Mesodermal cell (in vitro differentiated cells): ENCODE data around the gene TRIM42.

Source experiments
- H3K27ac ChIP-seq: 2 replicates; pipeline ENCODE4 v1.7.0; 2013; ENCODE audit warnings: mild to moderate bottlenecking, low read depth, low read length, moderate library complexity; ENCODE audit not compliant: severe bottlenecking
- H3K36me3 ChIP-seq: 2 replicates; pipeline ENCODE4 v1.7.1; 2013; ENCODE audit warnings: mild to moderate bottlenecking, low read length, moderate library complexity; ENCODE audit not compliant: control insufficient read depth, insufficient read depth
- H3K4me1 ChIP-seq: one replicate; pipeline ENCODE4 v1.7.1; 2013; ENCODE audit warnings: mild to moderate bottlenecking, low read length; ENCODE audit not compliant: insufficient read depth, control insufficient read depth, poor library complexity, severe bottlenecking
- H3K4me3 ChIP-seq: 2 replicates; pipeline ENCODE4 v1.7.0; 2013; ENCODE audit warnings: low read length, control low read depth, mild to moderate bottlenecking; ENCODE audit not compliant: insufficient read depth, poor library complexity, severe bottlenecking; ENCODE audit errors: extremely low read depth
- H3K9me3 ChIP-seq: 2 replicates; pipeline ENCODE4 v1.7.1; 2013; ENCODE audit warnings: mild to moderate bottlenecking, low read length, moderate library complexity; ENCODE audit not compliant: control insufficient read depth
- WGBS, 2 experiments: methylation state at CpG; one replicate each; pipeline ENCODE4 v1.1.5; 2013; ENCODE audit warnings: missing lambda C conversion rate in 2 of 2; ENCODE audit not compliant: insufficient coverage in 2 of 2; 5-methylcytosine and 5-hydroxymethylcytosine counted together

Gene TRIM42

DNA sequence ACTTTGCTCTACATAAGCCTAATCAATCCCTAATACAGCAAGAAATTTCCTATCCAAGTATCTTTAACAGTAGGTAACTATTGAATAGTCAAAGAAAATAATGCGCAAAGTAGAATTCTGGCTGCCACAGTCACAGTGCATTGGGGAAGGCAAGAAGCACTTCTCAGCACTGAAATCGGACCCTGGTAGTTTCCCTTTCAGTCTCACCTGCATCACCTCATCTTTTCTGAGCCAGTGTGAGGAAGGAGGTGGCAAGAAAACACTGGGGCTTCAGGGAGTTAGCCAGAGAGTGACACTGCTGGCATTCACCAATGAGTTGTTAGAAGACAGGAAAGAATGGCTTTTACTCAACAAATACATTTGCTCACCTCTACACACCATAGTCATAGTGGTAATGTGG is 8.3 kb downstream of the TRIM42 start:
- Histone ChIP-seq H3K27ac (no peak overlapping the region), H3K4me3 (no peak overlapping the region), H3K9me3 (no peaks in the 10 kb centered on the region), H3K36me3 (no peaks in the 10 kb centered on the region), H3K4me1 (no peaks in the 10 kb centered on the region)
- 94 to 100% methylated on average over 1 to 2 of the region's 2 CpGs for WGBS, 2 experiments

DNA sequence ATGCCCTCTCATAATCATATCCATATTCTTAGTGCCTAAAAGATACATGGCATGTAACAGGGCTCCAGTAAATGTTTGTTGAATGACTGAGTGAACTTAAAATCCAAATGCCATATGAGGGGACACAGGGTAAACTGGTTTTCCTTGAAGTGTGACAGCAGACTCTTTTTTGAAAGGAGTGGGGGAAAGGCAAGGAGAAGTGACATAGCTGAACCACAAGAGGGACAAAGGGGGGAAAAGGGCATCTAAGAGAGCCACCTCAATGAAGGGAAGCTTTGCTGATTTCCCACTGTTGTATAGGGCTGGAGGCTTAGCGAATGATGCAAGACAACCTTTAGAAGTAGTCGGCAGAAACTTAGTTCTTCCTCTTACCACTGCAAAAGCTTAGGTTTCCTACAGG is 9.1 kb downstream of the TRIM42 start:
- H3K9me3 ChIP-seq: no peaks in the 10 kb centered on the region
- WGBS, 2 experiments: 86 to 92% methylated on average over 2 of the region's 2 CpGs
- H3K27ac ChIP-seq: no peak overlapping the region
- H3K4me3 ChIP-seq: no peak overlapping the region
- no peaks in the 10 kb centered on the region for H3K36me3 ChIP-seq
- H3K4me1 ChIP-seq: no peaks in the 10 kb centered on the region

DNA sequence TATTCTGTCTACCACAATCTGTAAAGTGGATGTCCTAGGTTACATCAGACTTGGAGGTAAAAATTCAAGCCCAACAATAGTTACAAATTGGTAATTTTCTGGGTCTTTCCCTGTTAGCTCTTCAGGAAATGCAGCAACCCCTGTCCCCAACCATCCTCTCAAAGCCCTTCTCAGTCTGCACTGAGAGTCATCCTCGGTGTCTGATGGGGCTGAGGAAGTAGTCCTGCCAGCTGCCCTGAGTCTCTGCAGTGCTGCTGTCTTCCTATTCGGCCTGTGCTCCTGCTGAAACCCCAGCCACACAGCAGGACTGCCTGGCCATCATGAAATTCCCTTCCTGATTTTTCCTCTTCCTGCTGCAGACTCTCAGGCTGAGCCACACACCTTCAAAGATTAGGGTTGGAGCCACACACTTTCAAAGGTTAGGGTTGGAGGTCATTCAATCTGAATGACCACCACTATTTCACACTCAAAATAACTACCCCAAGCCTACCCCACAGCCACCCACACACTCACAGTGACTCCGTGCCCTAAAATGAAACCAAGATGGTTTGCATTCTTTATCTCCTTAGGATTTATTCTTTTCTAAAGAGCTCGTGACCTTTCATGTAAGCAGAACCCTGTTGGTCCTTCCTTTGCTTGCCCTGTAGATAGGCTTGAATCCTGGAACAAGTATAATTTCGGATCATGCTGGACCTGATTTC is 17.6 kb downstream of the TRIM42 start:
- no peaks in the 10 kb centered on the region for H3K9me3 ChIP-seq
- 84 to 91% methylated on average over 4 to 5 of the region's 5 CpGs for WGBS, 2 experiments
- H3K4me3 ChIP-seq: no peak overlapping the region
- H3K36me3 ChIP-seq: no peaks in the 10 kb centered on the region
- H3K4me1 ChIP-seq: no peaks in the 10 kb centered on the region
- no peak overlapping the region for H3K27ac ChIP-seq

DNA sequence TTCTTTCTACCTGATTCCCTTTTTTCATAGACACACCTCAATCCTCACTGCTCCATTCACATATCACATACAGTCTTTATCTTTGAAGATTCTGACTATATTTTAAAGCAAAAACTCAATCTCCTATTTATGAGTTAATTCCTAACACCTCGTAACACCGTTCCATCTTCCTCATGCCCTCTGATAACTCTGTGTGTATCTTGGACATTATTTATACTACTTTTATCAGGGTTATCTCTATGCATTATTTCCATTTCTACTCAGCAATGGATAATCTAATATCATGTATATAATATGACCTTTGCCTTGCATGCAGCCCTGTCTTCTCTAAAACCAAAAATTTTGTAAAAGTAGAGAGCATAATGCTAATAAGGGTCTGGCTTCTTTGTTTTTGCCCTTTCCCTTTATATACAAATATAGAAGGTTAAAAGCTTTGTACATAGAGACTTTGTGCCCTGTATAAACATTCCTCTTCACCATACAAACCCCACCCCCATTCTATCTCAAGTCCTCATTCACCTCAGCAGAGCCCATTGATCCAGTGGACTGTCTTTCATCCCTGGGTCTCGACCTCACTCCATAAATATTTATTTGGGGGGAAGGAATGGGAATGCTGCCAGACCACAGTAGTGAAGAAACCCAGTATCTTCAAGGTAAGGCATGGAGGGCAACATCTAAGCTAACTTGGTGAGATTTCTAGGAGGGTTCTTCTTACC is 21.8 kb downstream of the TRIM42 start:
- Histone ChIP-seq H3K9me3 (no peaks in the 10 kb centered on the region), H3K36me3 (no peaks in the 10 kb centered on the region), H3K4me1 (no peaks in the 10 kb centered on the region), H3K27ac (no peak overlapping the region), H3K4me3 (no peak overlapping the region)
- whole genome bisulfite sequencing, 2 experiments: no CpG with 5 or more reads among the region's 3 CpGs

DNA sequence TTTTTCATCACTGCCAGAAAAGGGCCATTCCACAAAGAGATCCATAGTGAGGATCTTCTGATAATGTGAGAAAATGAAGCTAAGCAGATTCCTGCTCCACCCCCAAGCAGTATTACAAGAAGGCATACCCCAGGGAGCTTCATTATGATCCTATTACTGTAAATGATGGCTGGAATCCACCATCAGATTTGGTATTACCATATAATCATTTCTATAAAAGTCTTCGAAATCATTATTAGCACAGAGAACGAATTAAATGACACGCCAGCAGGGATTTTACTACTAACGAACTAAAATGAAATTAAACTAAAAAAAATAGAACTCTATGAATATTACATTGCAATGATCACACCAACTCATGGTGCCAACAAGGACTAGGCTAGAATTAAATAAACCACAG is 24.4 kb downstream of the TRIM42 start:
- no CpG with 5 or more reads among the region's 4 CpGs for WGBS, 2 experiments
- no peaks in the 10 kb centered on the region for H3K36me3 ChIP-seq
- H3K4me1 ChIP-seq: no peaks in the 10 kb centered on the region
- H3K9me3 ChIP-seq: peaks cover 14% of the 10 kb centered on the region
- no peak overlapping the region for H3K27ac ChIP-seq
- no peak overlapping the region for H3K4me3 ChIP-seq

DNA sequence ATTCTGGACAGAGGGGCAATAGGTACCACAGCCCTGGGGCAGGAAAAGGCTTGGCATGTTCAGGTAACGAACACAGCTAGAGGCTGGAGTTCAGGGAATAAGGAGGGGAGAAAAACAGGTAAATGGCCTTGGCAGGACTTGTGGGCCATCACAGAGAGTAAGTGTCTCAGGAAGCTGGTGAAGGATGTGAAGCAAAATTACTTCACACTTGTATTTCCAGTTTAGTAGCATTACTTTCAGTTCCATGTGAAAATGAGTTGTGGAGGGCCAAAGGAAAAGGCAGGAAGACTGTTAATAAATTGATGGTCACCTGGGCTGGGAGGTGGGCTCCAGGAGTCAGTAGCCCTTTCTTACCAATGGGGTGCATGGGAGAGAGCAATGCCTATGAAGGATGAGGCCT is 25.6 kb downstream of the TRIM42 start:
- H3K4me3 ChIP-seq: no peak overlapping the region
- WGBS, 2 experiments: 43% methylated on average over 1 of the region's 1 CpG; no CpG with 5 or more reads in 1 of the 2 experiments
- H3K4me1 ChIP-seq: no peaks in the 10 kb centered on the region
- peaks cover 14% of the 10 kb centered on the region for H3K9me3 ChIP-seq
- no peak overlapping the region for H3K27ac ChIP-seq
- H3K36me3 ChIP-seq: no peaks in the 10 kb centered on the region

DNA sequence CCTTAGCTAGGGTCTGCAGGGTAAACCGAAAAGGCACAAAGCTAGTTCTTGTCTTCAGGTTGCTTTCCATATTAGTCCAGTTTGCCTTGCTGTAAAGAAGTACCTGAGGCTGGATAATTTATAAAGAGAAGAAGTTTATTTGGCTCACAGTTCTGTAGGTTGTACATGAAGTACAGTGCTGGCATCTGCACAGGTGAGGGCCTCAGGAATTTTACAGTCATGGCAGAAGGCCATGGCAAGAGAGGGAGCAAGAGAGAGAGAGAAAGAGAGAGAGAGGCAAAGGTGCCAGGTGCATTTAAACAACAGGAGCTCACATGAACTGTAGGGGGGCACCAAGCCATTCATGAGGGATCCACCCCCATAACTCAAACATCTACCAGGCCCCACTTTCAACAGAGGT is 26.9 kb downstream of the TRIM42 start:
- WGBS, 2 experiments: 89 to 100% methylated on average over 1 of the region's 1 CpG
- H3K4me1 ChIP-seq: no peaks in the 10 kb centered on the region
- no peak overlapping the region for H3K27ac ChIP-seq
- H3K9me3 ChIP-seq: peaks cover 14% of the 10 kb centered on the region
- no peak overlapping the region for H3K4me3 ChIP-seq
- no peaks in the 10 kb centered on the region for H3K36me3 ChIP-seq

DNA sequence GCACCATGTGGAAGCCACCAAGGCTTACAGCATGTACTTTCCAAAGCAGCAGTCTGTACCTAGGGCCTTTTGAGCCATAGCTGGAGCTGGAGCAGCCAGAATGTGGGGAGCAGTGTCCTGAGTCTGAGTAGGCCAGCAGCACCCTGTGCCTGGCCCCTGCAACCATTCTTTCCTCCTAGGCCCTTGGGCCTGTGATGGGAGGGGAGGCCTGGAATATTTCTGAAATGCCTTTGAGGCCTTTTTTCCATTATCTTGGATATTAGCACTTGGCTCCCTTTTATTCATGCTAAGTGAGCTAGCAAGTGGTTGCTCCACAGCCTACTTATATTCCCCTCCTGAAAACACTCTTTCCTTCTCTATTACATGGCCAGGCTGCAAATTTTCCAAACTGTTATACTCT is 28.1 kb downstream of the TRIM42 start:
- Histone ChIP-seq H3K9me3 (peaks cover 14% of the 10 kb centered on the region), H3K4me1 (peaks cover 8% of the 10 kb centered on the region), H3K36me3 (no peaks in the 10 kb centered on the region), H3K27ac (no peak overlapping the region), H3K4me3 (no peak overlapping the region)

DNA sequence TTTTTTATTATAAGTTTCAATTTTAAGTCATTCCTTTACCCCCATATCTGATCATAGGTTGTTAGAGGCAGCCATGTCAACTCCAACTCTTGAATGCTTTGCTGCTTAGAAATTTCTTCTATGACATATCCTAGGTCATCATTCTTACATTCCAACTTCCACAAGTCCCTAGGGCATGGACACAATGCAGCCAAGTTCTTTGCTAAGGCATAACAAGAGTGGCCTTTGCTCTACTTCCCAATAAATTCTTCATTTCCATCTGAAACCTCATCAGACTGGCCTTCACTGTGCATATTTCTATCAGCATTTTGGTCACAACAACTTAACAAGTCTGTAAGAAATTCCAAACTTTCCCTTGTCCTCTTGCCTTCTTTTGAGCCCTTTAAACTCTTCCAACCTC is 28.5 kb downstream of the TRIM42 start:
- Histone ChIP-seq H3K36me3 (no peaks in the 10 kb centered on the region), H3K4me3 (no peak overlapping the region), H3K9me3 (peaks cover 14% of the 10 kb centered on the region), H3K27ac (no peak overlapping the region), H3K4me1 (peaks cover 8% of the 10 kb centered on the region)

DNA sequence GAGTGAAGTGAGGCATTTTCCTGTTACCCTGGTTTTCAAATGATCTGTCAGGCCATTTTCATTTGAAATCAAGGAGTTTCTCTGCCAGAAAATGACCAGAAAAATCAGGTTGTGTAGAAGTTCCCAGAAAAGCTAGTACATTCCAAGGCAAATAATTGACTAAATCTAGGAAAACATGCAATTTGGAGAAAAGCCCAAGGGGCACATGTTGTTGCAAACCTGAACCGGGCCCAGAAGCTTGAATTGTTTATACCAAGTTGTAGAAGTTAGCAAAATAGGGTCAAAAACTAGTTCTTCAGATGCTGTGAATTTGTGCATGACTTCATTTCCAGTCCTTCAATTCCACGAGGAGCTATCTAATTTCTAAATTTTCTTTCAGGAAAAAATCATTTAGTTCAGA is 31.0 kb downstream of the TRIM42 start:
- H3K36me3 ChIP-seq: no peaks in the 10 kb centered on the region
- no peak overlapping the region for H3K4me3 ChIP-seq

DNA sequence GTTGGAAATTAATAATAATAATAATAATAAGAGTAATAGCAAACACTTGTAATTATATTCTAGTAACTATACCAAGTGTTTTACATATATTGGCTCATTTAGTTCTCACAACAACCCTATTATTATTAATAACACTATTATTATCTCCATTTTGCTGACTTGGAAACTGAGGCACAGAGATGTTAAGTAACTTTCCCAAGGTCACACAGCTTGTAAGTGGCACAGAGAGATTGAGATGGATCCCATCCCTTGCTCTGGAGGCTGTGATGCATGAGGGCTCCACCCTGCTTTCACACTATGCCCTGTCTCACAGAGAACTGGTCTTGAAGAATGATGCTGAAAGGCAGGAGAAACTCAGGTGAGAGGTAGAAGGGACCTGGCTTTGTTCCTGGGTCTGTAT is 31.9 kb downstream of the TRIM42 start:
- Histone ChIP-seq H3K36me3 (no peaks in the 10 kb centered on the region), H3K4me1 (peaks cover 8% of the 10 kb centered on the region), H3K9me3 (peaks cover 14% of the 10 kb centered on the region), H3K27ac (no peak overlapping the region), H3K4me3 (no peak overlapping the region)

More for the DNA sequence above, 31.0 kb downstream of the TRIM42 start:
- Histone ChIP-seq H3K9me3 (peaks cover 14% of the 10 kb centered on the region), H3K27ac (no peak overlapping the region), H3K4me1 (peaks cover 8% of the 10 kb centered on the region)
- WGBS, 2 experiments: 86 to 100% methylated on average over 1 of the region's 2 CpGs
